GM21576 (cell line): ENCODE data around the gene DLEC1.
"Not testable (repeated sequence)": the region's sequence is repeated elsewhere in the genome, so short reads cannot be mapped to it uniquely, and the experiment has no call there.

Experiments used
- ATAC-seq: cut with Tn5 transposase; IDR thresholded peaks from one replicate; pipeline ENCODE4 v1.9.1; 2021; ENCODE audit warnings: mild to moderate bottlenecking, moderate library complexity; ENCODE audit not compliant: unreplicated experiment

Gene DLEC1

DNA sequence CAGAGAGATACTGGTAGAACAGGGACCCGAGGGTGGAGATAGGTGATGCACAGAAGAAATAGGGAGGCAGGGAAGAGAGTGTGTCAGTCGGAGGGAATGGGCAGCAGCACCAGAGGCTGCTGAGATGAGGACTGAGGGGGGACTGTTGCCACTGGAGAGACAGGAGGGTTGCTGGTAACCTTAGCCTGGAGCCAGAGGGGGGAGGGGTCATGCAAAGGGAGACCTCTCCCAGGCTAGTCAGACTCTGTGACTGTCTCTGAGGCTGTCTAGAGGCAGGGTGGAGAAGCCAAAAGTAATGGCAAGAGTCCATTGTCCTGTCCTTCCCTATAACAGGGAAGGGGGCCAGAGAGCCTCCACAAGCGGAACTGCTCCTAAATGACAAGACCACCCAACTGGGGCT lies 2.1 kb upstream of the DLEC1 start:
- ATAC-seq = no peak

DNA sequence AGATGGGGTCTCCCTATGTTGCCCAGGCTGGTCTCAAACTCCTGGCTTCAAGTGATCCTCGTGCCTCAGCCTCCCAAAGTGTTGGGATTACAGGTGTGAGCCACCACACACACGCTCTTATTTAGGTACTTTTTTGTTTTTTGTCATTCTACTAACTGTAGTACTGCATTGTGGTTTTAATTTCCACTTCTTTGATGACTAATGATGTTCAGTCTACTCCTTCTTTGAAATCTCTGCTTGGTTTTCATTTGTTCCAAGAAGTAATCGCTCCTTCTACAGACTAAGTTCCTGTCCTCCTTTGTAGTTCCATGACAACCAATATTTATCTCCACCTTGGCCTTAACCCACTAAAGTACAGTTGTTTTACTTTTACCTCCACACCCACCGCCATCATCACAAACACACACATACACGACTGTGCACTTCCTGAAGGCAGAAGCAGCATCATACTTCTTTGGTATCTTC lies 529 bp upstream of the DLEC1 start:
- ATAC-seq = no peak

GRCh38 chr3:38039899-38040261 lies 872 bp downstream of the DLEC1 start:
- peak; percentile 73 for ATAC-seq

GRCh38 chr3:38040401-38040800 lies 1.4 kb downstream of the DLEC1 start:
- ATAC-seq = no peak

DNA sequence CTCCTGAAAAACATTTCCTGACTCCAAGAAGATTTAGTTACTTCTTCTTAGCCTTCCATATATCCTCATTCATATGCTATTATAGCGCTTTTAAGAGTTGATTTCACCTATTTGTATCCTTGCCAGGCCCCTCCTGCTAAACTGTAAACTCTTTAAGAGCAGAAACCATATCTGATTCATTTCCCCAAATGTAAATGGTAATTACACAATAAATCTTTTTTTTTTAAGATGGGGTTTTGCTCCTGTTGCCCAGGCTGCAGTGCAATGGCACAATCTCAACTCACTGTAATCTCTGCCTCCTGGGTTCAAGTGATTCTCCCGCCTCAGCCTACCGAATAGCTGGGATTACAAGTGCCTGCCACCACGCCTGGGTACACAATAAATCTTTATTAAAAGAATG lies 4.5 kb downstream of the DLEC1 start:
- ATAC-seq = no peak

DNA sequence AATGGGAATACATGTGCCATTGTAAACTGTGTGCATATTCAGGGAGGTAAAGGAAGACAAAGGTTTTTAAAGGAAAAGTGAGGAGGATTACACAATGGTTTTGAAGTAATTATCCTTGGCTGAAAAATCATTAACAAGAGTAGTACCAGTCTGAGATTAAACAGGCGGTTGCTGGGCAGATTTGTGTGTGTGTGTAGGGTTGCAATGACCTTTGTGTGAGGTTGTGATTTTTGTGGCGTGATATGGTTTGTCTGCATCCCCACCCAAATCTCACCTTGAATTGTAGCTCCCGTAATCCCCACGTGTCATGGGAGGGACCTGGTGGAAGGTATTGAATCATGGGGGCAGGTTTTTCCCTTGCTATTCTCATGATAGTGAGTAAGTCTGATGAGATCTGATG lies 7.0 kb downstream of the DLEC1 start:
- ATAC-seq = no peak

DNA sequence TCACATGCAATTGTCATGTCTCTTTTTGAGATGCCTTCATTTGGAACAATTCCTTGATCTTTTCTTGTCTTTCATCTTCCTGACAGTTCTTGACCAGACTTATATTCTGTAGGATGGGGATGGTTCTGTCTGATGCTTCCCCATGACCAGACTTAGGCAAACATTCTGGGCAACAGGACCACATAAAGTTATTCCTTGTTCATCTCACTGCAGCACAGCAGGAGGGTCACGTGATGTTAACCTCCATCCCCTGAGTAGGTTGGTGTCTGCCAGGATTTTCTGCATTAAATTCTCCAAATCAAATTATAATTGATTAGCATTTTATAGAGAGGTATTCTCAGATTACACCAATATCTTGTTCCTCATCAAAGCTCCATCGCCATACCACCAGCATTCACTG lies 7.8 kb downstream of the DLEC1 start:
- no peak for ATAC-seq

DNA sequence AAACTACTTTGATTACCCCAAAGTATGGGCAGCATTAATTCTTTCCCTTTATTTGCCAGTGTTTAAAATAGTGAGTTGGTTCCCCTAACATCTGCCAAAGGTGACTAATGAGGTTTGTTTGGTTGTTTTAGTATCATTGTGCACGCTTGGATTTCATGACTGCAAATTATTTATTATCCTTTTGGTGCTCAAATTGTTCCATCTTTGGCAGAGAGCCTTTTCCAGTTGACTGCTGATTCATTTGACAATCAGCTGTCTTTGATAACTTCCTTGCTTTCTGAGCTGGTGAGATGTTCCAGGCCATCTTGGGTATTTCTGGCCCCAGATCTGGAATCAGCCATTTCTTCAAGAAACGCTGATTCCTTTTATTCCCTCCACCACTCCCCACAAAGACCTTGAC lies 8.9 kb downstream of the DLEC1 start:
- no peak for ATAC-seq

GRCh38 chr3:38049358-38050126 lies 10.5 kb downstream of the DLEC1 start:
- no peak for ATAC-seq

GRCh38 chr3:38051131-38051530 lies 12.1 kb downstream of the DLEC1 start:
- no peak for ATAC-seq

GRCh38 chr3:38053286-38053685 lies 14.3 kb downstream of the DLEC1 start:
- ATAC-seq = not testable (repeated sequence)

DNA sequence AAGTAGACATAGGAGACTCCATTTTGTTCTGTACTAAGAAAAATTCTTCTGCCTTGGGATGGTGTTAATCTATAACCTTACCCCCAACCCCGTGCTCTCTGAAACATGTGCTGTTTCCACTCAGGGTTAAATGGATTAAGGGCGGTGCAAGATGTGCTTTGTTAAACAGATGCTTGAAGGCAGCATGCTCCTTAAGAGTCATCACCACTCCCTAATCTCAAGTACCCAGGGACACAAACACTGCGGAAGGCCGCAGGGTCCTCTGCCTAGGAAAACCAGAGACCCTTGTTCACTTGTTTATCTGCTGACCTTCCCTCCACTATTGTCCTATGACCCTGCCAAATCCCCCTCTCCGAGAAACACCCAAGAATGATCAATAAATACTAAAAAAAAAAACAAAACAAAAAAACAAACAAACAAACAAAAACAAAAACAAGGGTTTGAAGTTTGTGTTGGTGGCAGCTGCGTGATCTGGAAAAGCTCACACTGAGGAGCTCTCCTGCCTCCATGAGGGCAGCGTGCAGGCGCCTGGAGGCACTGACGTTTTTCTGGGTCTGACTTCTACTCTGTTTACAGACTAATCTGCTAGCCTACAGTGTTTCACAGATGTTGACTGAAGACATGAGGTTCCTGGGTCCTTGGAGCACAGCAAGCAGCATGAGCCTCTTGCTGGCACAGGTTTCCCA lies 14.9 kb downstream of the DLEC1 start:
- ATAC-seq = not testable (repeated sequence)

DNA sequence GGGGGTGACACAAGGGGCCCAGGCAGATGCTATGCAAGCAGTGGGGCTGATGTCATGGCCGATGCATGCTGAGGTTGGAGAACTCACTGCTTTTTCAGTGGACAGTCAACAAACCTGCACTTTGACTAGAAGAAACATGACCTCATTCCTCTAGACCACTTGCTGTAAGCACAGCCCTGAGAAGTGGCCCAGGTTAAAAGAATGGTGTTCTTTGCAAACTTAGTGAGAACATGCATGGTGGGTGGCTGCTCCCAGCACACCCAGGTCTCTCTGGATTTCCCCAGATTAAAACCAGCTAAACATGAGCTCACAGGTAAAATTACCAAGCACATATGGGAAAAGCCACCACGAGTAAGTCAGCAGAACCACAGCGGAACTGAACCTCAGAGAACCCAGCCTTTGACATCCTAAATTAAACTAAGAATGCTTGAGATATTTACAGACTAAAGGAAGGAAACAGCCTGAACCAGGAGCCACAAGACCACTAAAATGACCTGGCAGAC lies 15.5 kb downstream of the DLEC1 start:
- ATAC-seq = no peak

GRCh38 chr3:38059148-38059547 lies 20.1 kb downstream of the DLEC1 start:
- ATAC-seq = no peak

GRCh38 chr3:38059591-38059990 lies 20.6 kb downstream of the DLEC1 start:
- ATAC-seq = no peak

- no peak for ATAC-seq
Observed at GRCh38 chr3:38062809-38063208, 23.8 kb downstream of the DLEC1 start.

GRCh38 chr3:38064453-38064852 lies 25.4 kb downstream of the DLEC1 start:
- not testable (repeated sequence) for ATAC-seq

DNA sequence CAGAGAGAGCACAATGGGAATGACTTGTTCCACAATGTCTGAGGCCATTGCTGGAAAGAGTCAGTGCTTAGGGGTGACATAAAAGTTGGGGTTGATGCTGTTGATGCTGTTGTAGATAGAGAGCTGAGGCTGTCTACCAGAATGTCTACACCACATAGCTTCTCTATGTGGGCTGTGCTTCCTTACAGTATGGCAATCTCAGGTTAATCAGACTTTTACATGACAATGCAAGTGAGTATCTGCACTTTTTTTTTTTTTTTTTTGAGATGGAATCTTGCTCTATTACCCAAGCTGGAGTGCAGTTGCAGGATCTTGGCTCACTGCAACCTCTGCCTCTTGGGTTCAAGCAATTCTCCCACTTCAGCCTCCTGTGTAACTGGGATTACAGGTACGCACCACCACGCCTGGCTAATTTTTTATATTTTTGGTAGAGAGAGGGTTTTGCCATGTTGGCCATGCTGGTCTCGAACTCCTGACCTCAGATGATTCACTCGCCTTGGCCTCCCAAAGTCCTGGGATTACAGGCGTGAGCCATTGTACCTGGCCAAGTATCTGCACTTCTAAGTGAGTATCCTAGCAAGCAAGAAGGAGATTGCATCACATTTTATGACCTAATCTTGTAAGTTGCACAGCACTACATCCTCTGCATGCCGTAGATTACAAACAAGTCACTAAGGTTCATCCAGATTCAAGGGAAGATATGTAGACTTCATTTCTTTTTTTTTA lies 28.7 kb downstream of the DLEC1 start:
- ATAC-seq = no peak

DNA sequence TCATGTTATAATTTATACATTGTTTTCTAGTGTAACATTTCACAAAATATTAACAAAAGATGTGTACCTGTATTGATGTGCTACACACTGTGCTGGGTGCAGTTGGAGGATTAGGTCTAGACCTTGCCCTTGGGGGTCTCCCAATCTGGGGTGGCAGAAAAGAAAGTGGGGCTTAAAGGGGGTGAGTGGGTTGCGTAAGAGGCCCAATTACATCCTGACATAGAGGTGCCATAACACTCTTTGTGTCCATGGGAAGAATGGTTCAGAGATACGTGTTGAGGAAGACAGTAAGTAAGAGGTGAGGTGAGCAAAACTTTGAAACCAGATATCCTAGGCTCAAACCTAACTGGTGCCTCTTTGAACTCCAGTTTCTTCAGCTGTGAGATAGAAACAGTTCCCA lies 31.0 kb downstream of the DLEC1 start:
- ATAC-seq = no peak

DNA sequence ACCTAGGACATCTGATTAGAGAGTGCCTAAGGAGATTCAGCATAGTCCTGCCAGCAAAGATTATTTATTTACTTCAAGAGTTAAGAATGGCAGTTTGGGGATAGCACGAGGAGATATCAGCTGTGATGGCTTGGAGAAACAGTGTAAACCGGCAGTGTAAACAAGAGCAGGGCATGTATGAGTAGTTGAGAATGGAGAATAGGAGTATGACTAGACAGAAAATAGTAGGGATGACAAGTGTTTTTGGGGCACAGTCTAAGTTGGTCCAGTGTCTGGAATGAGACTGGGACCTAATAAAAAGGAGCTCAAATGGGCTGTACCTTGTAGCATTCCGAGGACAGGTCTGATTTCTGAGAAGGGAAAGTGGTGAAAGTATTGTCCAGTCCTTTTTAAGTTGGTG lies 38.1 kb downstream of the DLEC1 start:
- ATAC-seq = not testable (repeated sequence)

- ATAC-seq = not testable (repeated sequence)
Observed at GRCh38 chr3:38082296-38082695, 43.3 kb downstream of the DLEC1 start.

DNA sequence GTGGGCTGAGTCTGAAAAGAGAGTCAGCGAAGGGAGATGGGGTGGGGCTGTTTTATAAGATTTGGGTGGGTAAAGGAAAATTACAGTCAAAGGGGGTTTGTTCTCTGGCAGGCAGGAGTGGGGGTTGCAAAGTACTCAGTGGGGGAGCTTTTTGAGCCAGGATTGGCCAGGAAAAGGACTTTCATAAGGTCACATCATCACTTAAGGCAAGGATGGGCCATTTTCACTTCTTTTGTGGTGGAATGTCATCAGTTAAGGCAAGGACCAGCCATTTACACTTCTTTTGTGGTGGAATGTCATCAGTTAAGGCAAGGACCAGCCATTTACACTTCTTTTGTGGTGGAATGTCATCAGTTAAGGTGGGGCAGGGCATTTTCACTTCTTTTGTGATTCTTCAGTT lies 44.2 kb downstream of the DLEC1 start:
- not testable (repeated sequence) for ATAC-seq
